ENCODE data around the gene FBXW7.
"Not testable (repeated sequence)": the region's sequence is repeated elsewhere in the genome, so short reads cannot be mapped to it uniquely, and the experiment has no call there.

Gene FBXW7

GRCh38 chr4:152556283-152556682, 20.4 kb upstream of the FBXW7 start:
- in situ Hi-C loops (cut with HindIII; ENCODE audit: low sequenced_read_pairs) = no loop called here
- DNase-seq (ENCODE audit: low read depth, low spot score) = no peak
- TF ChIP-seq CTCF (IDR thresholded peaks at IDR 0.05; ENCODE audit: low read depth, low read length) = no peak
- H3K4me3 ChIP-seq (ENCODE audit: low read depth, low read length) = no peak overlapping the region

GRCh38 chr4:152554742-152555141, 18.9 kb upstream of the FBXW7 start:
- no peak for TF ChIP-seq CTCF (IDR thresholded peaks at IDR 0.05; ENCODE audit: low read depth, low read length)
- no peak overlapping the region for H3K4me3 ChIP-seq (ENCODE audit: low read depth, low read length)
- DNase-seq (ENCODE audit: low read depth, low spot score) = no peak
- in situ Hi-C loops (cut with HindIII; ENCODE audit: low sequenced_read_pairs) = no loop called here

- DNase-seq (ENCODE audit: low read depth, low spot score); in situ Hi-C loops (cut with HindIII; ENCODE audit: low sequenced_read_pairs); H3K4me3 ChIP-seq (ENCODE audit: low read depth, low read length): not testable (repeated sequence)
Measured at GRCh38 chr4:152550687-152551086, 14.8 kb upstream of the FBXW7 start.

GRCh38 chr4:152545088-152545487, 9.2 kb upstream of the FBXW7 start:
- in situ Hi-C loops (cut with HindIII; ENCODE audit: low sequenced_read_pairs) = no loop called here
- no peak for TF ChIP-seq CTCF (IDR thresholded peaks at IDR 0.05; ENCODE audit: low read depth, low read length)
- no peak overlapping the region for H3K4me3 ChIP-seq (ENCODE audit: low read depth, low read length)
- no peak for DNase-seq (ENCODE audit: low read depth, low spot score)

- DNase-seq (ENCODE audit: low read depth, low spot score); in situ Hi-C loops (cut with HindIII; ENCODE audit: low sequenced_read_pairs); H3K4me3 ChIP-seq (ENCODE audit: low read depth, low read length): not testable (repeated sequence)
Measured at GRCh38 chr4:152544533-152544932, 8.6 kb upstream of the FBXW7 start.

- no peak for DNase-seq (ENCODE audit: low read depth, low spot score)
- H3K4me3 ChIP-seq (ENCODE audit: low read depth, low read length) = no peak overlapping the region
- no peak for TF ChIP-seq CTCF (IDR thresholded peaks at IDR 0.05; ENCODE audit: low read depth, low read length)
- in situ Hi-C loops (cut with HindIII; ENCODE audit: low sequenced_read_pairs) = no loop called here
Measured at GRCh38 chr4:152540941-152541340, 5.0 kb upstream of the FBXW7 start.

- no peak for TF ChIP-seq CTCF (IDR thresholded peaks at IDR 0.05; ENCODE audit: low read depth, low read length)
- no peak overlapping the region for H3K4me3 ChIP-seq (ENCODE audit: low read depth, low read length)
- no peak for DNase-seq (ENCODE audit: low read depth, low spot score)
- in situ Hi-C loops (cut with HindIII; ENCODE audit: low sequenced_read_pairs) = no loop called here
Measured at GRCh38 chr4:152540293-152540674, 4.4 kb upstream of the FBXW7 start.

GRCh38 chr4:152539556-152540292, 3.8 kb upstream of the FBXW7 start:
- in situ Hi-C loops (cut with HindIII; ENCODE audit: low sequenced_read_pairs) = no loop called here
- TF ChIP-seq CTCF (IDR thresholded peaks at IDR 0.05; ENCODE audit: low read depth, low read length) = no peak
- H3K4me3 ChIP-seq (ENCODE audit: low read depth, low read length) = no peak overlapping the region
- DNase-seq (ENCODE audit: low read depth, low spot score) = no peak

Data from astrocyte of the spinal cord (primary cell).